NCI-H1105 (cell line): ENCODE measurements around the gene RANGAP1.

Experiments used
- DNase-seq: peaks from one replicate; lab custom pipeline; 2025; lab: John Stamatoyannopoulos, UW

The RANGAP1 gene

DNA sequence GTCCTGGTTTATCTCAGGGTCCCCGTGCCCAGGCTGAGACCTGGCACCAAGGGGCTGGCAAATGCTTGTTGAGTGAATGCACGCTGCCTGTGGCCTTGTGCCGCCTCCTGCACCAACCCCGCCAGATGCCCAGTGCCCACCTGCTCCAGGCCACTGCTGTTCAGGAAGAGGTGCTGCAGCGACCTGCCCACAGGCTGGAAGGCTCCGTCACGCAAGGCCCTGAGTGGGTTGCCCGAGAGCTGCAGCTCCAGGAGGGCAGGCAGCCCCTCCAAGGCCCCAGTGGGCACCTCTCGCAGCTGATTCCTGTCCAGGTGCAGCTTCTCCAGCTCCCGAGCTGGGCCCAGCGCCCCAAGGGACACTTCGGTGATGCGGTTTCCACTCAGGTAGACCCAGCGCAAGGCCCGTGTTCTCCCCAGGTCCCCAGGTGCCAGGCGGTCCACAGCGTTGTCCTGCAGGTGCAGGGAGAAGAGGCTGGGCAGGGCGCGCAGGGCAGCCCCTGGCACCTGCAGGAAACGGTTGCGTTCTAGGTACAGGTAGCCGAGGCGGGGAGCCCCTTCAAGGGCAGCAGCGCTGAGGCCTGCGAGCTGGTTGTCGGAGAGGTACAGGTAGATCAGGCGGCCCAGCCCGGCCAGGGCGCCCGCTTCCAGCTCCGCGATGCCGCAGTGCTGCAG is 48.8 kb downstream of the RANGAP1 start:
- DNase-seq: no peak

DNA sequence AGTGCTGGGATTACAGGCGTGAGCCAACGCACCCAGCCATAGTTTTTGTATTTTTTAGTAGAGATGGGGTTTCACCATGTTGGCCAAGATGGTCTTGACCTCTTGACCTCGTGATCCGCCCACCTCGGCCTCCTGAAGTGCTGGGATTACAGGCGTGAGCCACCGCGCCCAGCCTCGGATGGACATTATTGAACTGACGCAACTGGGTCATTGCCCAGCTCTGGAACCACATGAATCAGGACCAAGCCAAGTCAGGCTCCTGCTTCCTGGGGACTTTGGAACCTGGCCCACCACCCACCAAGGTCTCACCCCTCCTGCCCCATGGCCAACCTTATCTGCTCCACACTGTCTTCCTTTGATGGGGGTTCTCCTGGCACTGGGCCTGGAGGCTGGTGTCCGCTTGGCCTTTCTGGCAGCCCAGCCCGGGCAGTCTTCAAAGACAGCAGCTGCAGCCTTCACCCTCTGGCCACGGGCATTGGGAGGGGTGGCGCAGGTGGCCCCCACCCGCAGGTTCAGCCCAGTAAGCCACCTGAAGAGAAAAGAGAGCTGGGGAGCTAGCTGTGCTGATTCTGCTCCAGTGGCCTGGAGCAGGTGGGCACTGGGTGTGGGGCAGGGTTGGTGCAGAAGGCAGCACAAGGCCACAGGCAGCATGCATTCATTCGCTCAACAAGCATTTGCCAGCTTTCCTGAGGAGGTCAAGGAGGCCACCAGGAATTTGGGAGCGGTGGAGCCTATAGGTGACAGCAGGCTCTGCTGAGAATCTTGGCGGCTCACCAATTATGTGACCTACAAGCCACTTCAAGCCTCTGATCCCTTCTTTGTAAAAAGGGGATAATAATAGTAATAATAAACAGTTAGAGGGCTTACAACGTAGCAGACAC is 50.9 kb downstream of the RANGAP1 start:
- DNase-seq: no peak

DNA sequence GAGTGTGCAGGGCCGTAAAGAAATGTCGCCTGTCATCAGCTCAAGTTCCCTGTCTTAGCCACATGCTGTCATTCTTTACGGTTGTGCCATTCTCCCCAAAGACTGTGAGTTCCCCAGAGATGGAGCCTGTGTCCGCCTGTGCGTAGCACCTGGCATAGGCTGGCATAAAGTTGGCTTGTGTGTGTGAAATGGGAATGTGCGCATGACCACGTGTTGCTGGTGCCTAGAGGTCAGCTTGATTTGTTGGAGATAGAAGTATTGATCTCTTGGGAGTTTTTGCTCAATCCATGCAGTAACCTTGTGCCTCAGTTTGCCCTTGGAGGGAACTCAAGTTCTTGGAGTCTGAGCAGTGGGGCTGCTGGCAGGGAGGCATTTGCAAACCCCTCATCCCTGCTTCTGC is 54.6 kb downstream of the RANGAP1 start:
- DNase-seq: no peak

DNA sequence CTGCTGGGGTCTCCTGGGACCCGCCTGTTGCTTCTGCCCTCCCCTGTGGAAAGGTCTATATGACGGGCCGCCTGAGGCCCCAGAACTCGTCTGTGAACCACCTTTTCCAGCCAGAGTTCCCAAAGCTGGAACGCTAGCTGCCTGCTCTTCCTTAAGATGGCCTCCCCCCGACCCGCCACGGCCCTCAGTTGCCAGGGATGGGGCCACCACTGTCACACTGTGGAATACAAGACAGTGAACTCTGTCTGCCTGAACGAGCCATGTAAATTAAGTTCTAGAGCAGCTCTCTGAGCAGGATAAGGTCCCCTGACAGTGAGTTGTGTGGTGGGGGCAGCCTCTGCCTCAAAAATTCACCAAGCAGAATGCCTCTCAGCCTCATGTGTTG is 55.6 kb downstream of the RANGAP1 start:
- DNase-seq: no peak

DNA sequence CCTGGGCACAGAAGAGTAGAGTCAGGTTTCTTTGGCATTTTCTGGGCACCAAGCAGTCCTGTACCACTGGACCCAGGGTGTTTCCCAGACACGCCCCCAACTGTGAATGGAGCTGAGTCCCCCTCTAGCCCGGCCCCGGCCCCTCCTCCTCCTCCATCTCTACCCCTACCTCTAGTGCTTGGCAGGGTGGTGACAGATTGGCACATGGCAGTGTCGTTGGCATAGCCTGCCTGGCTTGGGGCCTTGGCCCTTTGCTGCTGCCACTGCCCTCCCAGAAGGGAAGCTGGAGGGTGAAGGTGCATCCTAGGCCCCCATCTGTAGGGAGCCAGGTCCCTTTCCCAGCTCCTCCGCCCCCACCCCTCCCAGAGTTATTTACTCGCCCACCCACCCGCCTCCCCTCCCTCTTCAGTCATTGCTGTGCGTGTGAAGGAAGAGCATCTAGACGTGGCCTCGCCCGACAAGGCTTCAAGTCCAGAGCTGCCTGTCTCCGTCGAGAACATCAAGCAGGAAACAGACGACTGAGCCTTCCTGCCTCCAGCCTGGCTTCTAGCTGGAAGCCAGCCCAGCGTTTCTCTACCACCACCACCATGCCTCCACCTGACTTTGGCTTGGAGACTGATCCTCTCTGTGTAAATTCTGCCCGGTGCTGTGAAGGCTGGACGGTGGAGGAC is 56.1 kb downstream of the RANGAP1 start:
- DNase-seq: no peak

DNA sequence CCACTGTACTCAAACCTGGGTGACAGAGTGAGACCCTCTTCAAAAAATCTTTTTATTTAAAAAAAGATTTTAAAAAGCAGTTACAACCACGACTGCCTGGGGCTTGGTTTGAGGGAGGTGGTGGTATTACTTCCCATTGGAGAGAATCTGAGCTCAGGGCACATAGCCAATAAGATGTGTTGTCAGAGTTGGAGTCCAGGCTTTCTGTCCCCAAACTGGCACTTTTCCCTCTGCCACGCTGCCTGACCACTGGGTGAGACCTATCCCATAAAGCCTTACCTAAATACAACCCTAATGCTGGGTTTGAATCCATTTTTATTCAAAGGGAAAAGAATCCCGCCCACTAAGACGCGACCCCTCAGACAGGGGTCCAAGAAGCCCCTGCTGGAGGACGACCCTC is 56.8 kb downstream of the RANGAP1 start:
- DNase-seq: no peak

DNA sequence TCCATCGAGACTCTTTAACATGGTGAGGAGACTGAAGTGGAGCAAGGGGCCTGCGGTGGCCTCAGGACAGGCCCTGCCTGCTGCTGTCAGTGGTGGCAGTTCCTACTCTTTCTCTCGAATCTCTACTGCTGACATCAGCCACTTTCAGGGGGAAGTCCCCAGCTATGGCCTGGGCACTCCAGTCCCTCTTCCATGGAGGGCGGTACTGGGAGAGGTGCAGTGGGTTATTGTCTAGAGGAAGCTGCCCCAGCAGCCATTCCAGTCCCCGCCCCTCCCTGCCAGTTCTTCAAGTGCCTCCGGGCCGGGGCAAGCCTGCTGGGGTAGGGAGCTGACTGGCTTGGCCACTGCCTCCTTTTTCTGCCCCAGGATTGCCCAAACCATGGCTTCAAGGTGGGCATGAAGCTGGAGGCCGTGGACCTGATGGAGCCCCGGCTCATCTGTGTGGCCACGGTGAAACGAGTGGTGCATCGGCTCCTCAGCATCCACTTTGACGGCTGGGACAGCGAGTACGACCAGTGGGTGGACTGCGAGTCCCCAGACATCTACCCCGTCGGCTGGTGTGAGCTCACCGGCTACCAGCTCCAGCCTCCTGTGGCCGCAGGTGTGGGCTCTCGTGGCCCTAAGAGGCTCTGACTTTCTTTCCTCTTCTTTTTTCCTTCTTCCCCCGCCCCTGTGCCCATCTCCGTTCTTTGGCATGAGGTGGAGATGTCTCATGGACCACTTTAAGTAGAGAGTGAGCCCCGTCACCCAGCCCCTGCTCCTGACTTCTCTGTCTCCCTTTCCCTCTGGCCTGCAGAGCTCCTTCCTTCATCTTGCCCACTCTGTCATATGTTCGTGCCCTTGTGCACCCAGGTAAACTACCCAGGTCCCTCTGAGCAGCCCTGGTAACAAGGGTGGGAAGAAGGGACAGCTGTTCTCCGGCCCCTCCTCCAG is 59.0 kb downstream of the RANGAP1 start:
- no peak for DNase-seq

DNA sequence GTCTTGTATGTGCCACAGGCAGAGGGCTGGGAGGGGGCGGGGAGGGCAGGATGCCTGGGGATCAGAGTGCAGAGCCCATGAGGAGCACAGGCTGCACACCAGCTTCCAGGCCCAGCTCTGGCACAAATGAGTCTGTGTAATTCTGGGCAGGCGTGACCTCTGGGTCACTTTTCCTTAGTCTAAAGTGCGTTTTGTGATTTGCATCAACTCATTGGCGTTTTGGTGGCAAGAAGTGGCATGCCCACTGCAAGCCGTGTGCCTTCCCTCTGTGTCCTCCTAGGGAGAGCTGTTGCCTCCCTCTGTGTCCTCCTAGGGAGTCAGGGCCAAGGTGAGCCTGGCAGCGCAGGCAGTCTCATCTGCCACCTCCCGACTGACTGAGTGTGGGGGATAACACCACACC is 62.5 kb downstream of the RANGAP1 start:
- no peak for DNase-seq

DNA sequence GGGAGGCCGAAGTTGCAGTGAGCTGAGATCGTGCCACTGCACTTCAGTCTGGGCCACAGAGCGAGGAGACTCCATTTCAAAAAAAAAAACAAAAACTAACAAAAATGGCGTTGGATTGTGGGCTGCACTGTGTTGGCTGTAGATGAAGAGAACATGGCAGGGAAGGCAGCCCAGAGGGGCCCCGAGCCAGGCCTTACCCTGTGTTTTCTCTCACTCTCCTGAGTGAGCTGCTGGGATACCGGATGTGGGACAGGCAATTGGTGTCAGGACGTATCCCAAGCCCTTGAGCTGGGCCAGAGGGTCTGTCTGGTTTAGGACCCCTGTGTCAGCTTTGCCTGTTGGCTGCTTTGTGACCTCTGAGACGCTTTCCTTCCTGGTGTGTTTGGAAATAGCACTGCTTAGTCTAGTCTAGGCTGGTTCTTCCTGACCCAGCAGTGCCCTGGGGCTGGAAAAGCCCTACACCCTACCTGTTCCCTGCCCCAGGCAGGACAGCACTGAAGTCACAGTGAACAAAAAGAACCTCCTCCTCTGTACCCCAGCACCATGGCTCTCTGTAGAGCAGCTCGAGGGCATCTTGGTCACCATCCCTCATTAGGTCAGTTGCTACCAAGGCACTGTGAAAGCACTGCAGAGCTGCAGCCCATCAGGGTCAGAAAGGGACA is 63.0 kb downstream of the RANGAP1 start:
- DNase-seq: no peak

DNA sequence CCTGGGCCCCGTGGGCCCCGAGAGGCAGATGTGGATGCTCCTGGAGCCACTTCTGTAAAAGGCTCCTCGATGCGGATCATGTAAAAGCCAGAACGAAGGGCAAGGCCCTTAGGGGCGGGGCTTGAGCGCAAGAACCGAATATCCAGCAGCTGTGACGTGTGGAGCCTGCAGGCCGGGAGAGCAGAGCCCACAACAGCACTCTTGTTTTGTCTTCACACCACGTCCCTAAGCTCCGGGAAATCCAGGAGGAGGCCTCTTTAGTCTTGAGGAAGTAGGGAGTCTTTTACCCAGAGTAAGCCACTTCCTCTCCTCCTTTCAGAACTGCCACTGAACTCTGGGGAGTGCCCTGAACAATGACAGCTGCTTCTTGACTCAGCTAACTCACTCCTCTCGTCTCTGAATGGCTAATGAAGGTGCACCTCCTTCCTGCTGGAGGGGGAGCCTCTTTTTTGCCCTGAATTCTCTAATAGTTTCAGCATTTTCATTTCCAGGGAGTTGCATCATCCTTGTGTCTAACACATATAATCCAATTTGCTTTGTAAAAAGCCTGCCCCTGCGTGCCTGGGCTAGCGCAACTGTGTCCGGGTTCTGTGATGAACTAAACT is 68.3 kb downstream of the RANGAP1 start:
- peak; percentile 62 for DNase-seq

DNA sequence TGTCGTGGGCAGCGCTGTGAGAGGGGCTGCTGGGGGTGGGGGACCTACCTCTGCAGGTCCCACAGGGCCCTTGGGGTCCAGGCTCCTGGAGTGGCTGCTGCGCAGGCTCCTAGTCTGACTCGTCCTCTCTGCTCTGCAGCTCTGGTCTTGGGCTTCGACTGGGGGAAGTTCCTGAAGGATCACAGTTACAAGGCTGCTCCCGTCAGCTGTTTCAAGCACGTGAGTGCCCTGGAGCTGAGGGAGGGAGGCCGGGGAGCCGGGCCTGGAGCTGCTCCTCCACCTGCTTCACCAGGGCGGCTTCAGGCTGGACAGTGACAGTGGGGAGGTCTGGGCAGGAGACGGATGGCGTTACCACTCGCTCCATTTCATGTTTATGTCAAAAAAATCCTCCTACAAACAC is 69.0 kb downstream of the RANGAP1 start:
- DNase-seq: peak; percentile 62

DNA sequence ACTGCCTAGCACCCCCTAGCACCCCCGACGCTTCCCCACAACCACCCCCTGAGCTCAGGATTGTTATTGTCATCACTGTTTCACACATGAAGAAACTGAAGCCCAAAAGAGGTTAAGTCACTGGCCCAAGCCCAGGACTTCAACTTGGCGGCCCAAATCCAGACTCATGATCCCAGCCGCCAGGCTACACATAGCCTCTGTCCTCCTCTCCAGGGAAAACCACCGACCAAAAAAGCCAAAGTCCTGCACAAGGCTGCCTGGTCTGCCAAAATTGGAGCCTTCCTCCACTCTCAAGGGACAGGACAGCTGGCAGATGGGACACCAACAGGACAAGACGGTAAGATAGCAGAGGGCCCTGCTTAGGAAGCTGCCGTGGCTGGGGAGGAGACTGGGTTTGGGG is 70.1 kb downstream of the RANGAP1 start:
- no peak for DNase-seq

DNA sequence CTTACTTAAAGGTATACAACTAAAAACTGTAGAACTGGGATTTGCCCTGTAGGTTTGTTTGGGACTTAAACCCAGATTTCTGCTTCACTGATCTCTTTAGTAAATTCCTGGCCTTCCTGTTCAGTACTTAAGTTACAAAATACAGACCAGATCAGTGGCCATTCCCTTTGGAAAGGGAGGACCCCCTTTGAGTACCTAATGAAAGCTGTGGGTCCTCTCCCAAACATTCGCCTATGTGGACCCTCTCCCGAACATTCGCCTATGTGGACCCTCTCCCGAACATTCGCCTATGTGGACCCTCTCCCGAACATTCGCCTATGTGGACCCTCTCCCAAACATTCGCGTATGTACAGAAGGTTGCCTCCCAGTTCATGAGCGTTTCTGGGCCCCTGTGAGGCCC is 70.6 kb downstream of the RANGAP1 start:
- DNase-seq: no peak

DNA sequence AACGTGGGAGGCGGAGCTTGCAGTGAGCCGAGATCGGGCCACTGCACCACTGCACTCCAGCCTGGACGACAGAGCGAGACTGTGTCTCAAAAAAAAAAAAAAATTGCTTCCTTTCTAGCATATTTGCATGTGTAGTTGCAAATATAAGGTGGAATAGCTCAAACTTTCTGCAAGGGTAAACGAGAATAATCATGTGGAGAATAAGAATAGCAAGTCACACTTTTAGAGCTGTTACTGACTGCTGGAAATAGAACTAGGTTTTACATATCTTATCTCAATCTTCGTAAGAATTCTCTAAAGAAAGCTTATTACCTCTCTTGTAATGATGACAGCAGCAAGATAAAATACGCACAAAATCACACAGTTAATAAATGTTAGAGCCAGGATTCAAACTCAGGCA is 79.3 kb downstream of the RANGAP1 start:
- no peak for DNase-seq

DNA sequence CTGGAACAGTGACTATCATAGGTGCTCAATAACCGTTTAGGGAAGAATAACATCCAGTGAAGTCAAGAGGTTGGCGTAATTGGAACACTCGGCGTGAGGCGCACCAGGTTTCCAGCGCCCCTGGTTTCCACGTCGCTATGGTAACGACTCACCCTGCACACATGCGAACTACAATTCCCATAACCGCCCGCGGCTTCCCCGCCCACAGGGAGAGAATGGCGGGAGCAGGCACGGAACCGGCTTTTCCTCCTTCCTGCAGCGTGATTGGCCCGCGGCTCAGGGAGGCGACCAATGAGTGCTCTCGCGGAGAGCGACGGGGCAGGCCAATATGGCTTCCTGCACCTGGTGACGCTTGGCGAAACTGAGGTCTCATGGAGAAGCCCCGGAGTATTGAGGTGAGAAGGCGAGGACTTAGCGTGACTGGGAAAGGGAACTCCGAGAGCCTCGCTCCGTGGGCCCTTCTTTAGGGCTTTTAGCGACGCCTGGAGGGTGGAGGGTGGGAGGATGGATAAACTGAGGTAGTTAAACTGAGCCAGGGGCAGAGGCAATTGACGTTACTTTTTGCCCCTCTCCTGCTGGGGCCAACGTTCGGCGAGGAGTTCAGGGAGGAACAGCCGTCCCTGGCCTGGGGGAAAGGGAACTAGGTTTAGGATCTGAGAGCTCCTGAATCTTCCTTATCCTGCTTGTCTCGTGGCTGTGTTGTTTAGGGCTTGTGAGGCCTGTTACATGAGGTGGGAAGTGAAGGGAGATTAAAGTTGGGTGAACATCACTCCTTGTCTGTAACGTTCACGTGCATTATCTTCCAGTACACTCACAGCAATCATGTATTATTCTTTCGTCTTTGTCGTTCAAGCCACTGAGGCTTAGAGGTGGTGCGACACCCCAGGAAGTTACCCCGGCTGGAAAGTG is 80.7 kb downstream of the RANGAP1 start, which contains the start of gene L3MBTL2:
TSS of gene L3MBTL2 (plus strand) at position 321 of the 909 bp plus-strand sequence. CDS start at position 372, 51 bp downstream.
- peak; percentile 97 for DNase-seq

DNA sequence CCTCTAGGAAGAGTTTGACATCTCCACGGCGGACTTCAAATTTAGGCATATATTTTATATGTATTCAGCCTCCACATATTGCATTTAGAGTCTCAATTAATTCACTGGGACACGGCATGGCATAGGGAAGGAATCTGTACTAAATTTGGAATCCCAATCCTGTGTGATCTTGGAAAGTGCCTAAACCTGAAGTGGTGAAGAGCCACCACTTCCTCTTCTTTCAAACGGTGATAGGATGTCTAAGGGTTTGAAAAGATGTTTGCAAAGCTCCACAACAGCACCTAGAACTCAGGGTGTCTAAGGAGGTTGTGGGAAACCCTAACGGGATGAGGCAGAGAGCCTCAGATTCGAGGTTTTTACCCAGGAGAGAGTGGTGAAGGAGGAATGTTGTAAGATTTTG is 81.9 kb downstream of the RANGAP1 start:
- no peak for DNase-seq

DNA sequence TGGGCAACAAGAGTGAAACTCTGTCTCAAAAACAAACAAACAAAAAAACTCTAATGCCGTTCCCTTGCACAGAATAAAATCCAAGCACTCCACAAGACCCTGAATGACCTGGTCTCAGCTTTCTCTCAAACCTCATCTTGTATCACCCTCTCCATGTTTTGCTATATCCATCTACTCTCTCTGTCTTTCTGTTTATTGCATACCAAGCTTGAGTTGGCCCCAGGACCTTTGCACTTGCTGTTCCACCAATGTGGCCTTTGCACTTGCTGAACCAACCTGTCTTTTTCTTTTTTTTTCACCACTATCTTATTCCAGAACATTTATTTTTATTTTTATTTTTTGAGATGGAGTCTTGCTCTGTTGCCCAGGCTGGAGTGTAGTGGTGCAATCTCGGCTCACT is 82.9 kb downstream of the RANGAP1 start:
- no peak for DNase-seq

DNA sequence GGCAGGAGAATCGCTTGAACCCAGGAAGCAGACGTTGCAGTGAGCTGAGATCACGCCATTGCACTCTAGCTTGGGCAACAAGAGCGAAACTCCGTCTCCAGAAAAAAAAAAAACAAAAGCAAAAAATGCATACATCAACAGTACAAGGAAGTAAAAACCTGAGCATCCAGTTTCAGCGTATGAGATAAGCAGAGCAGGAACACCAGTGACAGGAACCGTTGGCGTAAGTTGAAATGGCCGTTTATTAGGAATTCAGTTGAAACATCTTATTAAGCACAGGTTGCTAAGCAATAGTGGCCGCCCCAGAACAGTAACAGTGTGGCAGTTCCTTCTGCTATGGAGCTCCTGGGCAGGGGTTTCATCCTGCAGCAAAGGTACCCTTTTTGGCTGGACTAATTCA is 84.8 kb downstream of the RANGAP1 start:
- no peak for DNase-seq

DNA sequence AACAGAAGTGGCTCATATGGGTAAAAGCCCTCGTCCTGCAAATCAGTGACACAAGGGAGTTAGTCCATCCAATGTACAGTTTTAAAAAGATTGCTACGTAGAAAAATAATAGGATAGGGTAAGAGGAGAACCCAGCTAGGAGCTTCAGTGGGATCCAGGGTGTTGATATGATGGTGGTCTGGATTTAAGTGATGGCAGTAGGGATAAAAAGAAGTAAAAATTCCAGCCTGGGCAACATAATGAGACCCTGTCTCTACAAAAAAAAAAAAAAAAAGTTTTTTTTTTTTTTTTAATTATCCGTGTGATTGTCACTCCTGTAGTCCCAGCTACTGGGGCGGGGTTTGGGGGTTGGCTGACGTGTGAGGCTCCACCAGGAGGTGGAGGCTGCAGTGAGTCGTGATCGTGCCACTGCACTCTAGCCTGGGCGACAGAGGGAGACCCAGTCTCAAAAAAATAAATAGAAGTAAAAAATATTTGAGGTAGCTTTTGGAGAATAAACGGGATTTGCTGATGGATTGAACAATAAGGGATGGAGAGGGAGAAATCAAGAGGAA is 87.9 kb downstream of the RANGAP1 start:
- DNase-seq: peak; percentile 42
